Raji (cell line): Measurements from ENCODE around the gene SUSD4.

Experiments used
- POLR2A ChIP-seq: IDR thresholded peaks from 2 replicates; pipeline ENCODE4 v1.6.1; 2011; ENCODE audit warnings: low read depth, low read length, control low read depth; ENCODE audit not compliant: insufficient read depth

The SUSD4 gene

DNA sequence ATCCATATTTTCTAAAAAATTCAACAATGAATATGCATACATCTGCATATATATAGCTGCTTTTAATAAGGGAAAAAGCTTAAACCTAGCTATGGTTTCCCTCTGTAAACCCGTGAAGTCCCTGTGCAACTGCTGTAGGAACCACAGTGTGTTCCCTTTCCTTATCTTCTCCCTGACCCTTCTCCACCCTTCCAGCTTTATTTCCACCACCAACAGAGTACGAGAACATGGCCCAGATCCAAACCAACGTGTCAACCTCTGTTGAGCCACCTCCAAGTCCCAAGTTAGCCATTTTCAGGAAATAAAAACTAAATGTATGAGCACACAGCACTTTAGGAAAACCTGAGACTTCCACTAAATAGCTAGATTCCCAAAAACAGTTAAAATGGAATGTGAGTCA is 20.3 kb downstream of the SUSD4 start:
- TF ChIP-seq POLR2A: no peak

DNA sequence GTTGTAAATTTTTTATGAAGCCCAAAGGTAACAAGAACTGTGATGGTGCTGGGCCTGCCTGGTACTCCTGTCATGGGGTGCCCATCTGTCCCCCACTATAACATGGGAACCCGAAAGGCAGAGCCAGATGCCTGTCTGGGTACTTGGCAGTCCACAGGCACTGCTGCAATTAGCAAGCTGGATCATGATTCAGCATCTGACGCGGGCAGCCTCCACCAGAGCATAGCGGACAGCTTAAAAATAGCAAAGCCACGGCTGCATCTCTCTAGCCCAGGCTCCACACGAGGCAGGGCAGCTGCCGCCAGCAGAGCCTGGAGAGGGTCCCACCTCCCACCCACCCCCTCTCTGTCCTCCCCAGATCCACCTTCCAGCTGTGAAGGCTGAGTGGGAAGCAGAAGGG is 22.9 kb downstream of the SUSD4 start:
- TF ChIP-seq POLR2A: no peak

DNA sequence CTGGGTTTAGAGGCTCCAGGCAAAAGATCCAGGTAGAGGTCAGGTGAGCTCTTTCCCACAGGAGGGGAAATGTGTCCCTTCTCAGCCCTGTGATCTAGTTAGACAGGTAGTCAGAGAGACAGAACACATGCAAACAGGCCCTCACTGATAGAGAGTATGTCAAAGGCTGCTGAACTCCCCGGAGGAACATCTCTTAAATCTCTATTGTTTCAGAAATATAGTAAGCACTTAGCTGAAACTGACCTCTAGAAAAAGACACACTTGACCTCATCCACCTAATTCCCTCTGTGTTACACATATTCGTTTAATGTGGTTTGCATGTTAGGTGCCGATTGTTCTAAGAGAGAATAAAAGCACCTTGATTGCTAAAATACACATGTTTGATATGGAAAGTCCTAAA is 23.3 kb downstream of the SUSD4 start:
- no peak for TF ChIP-seq POLR2A

DNA sequence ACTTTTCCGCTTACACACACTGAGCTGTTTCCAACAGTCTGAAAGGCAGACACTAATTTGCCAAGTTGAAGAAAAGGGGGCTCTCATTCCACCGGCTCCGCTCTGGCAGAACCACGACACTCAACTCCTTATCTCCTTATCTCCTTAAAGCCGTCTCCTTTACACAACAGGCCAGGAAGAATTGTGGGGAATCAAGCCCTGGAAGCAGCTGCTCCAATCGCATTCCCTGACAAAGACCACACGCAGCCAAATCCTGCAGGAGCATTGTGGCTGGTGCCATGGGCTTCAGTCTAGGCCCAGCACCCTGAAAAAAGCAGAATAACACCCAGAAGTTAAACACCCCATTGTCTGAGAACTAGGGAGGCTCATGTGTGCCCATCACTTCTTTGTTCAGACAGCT is 24.1 kb downstream of the SUSD4 start:
- TF ChIP-seq POLR2A: no peak

DNA sequence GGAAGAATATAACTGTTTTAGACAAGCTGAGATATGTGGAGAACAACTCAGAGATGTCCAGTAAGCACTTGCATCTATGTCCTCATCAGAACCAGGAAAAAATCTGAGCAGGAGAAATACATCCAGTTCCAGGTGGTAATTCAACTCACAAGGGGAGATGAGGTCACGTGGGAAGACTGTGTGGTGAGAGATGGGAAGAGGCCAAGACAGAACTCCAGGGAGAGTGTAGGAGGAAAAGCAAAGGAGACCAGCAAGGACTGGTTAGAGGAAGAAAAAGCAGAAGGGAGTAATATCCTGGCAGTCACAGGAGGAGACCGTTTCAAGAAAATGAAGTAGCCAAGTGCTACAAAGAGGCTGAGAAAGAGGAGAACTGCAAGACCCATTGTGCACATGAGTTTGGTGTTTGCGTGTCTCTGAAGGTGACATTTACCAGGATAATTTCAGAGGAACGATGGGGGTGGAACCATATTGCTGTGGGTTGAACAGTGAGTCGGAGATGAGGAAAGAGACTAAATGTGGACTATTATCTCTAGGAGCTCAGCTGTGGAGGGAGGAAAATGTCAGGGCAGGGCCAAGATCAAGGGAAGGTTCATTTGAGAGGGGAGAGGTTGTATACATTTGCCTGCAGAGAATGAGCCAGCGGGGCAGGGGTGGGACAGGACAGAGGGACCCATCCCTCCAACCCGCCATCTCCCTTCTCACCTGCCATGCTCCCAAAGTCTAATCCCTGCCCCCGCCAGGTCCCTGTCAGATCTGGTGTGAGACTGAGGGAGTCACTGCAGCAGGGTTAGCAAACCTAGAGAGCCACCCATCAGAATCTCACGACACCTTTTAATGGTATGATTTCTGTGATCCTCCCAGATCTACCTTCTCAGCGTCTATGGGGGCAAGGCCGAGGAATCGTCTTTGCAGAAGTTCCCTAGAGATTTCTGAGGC is 24.9 kb downstream of the SUSD4 start:
- TF ChIP-seq POLR2A: no peak

DNA sequence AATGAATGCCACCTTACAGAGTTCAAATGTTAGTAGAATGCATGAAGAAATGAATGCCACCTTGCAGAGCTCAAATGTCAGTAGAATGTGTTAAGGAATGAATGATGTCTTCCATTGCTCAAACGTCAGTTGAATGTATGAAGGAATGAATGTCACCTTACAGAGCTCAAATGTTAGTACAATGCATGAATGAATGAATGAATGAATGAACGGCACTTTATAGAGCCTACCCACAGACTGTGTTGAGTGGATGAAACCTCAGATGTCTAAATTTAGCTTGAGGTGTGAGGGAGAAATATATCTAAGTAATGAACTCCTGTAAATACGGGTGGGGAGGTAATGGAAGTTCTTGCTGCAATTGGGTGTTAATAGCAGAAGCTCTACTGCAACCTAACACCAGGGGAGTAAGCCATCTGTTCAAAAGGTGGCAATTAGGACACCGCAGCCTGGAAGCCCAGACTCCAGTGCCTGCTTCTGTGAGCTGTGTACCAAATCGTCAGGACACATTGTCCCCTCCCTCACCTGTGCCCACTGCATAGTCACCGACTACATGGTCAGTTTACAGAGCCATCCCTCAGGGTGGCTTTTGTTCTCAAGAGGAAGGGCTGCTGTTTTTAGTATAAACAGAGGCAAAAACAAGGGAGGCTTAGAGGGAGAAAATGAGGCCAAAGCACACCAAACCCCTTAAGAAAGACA is 26.7 kb downstream of the SUSD4 start:
- TF ChIP-seq POLR2A: no peak

DNA sequence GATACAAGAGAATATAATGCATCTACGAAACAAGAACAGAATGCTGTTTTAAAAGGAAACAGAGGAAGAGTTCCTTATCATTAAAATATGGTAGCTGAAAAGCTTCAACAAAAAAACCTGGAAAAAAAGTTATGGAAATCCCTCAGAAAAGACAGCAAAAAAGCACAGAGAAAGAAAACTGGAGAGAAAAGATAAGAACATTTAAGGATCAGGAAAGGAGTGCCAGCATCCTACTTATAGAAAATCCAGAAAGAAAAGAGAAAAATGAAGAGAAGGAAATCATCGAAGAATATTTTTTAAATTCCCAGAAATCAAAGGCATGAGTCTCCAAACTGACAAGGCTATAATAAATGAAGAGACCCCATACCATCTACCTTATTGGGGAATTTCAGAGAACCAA is 29.8 kb downstream of the SUSD4 start:
- TF ChIP-seq POLR2A: no peak

DNA sequence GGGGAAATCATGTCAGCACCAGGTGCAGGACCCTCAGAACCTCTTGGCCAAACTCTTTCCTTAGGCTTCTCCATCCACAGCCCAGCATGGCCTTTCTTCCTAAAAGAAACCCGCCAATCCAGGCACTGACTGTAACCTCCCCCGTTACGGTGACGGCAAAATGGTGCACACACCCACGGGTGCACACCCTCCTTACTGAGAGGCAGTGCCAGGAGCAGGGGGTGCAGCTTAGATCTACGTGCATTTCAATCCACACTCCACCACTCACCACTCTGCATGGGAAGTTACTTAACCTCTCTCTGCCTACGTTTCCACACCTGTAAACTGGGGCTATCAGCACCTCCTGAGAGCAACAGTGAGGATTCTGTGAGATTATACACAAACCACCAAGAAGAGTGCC is 31.0 kb downstream of the SUSD4 start:
- TF ChIP-seq POLR2A: no peak

DNA sequence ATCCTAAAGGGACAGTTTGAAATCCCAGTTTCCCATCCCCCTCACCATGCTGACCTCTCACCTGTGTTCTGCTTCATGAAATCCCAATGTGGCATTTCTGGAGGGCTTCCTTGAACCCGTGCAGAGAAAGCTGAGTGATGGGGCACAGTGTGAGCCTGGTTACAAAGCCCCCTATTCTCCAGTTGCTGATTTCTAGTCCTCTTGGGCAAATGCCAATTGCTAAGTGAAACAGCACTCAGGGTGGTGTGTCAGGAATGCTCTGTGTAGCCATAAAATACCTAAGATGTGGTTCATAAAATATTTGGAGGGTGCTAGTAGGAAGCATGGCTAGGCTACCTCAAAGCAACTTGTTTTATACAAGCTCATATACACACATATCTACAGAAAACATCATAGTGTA is 32.0 kb downstream of the SUSD4 start:
- no peak for TF ChIP-seq POLR2A

DNA sequence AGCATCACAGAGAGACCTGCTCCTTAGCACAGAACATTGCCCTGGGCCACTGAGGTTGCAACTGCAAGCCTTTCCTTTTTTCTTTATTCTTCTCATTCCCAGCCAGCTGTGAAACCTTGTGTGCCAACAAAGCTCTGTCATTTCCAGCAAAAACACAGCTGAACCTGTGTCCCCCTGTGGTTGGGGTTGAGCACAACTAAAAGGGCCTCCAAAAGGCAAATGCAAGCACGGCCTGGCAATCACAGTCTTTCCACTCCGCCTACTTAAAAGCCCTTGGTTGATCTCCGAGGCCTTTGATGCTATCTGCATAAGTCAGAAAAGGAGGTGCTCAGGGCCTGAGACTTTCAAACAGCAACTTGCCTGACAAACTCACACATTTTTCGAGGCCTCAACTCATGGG is 32.7 kb downstream of the SUSD4 start:
- TF ChIP-seq POLR2A: no peak

DNA sequence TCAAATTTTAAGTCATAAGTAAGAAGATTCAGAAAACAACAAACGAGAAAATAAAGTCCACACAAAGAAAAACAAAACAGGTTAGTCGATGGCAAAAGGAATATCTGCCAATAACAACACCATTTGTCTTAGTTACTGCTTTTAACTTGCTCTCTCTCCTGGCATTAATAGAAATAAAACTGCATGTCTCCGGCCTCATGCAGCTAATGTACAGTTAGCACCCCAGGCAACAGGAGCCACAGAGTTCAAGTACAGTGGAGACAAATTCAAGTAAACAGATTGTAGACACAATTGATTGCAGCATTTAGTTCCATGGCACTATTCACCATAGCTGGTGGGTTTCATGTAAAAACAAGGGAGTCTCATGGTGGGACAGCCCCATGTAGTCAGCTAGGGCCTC is 33.5 kb downstream of the SUSD4 start:
- no peak for TF ChIP-seq POLR2A

DNA sequence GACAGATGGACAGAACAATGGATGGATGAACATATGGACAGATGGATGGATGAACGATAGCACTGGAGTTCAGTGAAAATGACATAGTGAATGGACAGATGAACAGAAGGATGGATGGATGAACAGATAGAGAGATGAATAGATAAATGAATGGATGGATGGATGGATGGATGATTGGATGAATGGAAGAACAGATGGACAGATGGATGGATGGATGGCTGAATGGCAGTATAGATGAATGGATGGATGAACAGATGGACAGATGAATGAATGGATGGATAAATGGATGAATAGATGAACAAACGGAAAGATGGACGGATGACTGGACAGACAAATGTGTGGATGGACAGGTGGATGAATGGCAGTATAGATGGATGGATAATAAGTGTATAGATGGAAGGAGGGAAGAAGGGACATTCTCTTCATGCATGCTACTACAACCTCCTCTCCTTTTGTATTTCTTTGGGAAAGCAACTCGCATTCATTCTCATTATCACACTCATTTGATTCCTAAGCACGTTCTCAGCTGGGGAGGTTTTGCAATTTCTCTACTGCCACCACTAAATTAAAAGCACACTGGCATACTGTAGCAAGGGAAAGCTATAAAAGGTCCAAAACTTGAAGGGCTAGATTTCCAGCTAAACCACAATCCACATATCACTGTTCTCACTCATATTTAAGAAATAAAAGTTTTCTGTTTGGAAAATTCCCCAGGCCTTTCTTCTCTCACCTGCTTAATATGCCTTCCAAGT is 34.1 kb downstream of the SUSD4 start:
- no peak for TF ChIP-seq POLR2A

DNA sequence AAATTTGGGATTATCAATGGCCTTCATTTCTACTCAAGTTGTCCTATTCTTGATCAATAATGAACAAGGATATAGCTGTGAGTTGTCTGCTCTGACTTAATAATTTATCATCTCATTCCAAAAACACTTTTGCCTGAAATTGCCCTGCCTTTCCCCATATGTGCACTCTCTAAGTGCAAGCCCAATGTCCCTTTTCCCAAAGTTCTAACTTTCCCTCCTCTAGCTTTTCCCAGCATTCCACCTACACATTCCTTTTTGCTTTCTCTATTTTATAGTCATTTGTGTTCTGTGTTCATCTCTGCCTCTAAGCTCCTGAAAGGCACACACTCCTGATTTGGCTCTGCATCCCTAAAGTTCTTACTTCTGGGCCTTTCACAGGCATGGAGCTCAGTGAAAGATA is 34.7 kb downstream of the SUSD4 start:
- TF ChIP-seq POLR2A: no peak

DNA sequence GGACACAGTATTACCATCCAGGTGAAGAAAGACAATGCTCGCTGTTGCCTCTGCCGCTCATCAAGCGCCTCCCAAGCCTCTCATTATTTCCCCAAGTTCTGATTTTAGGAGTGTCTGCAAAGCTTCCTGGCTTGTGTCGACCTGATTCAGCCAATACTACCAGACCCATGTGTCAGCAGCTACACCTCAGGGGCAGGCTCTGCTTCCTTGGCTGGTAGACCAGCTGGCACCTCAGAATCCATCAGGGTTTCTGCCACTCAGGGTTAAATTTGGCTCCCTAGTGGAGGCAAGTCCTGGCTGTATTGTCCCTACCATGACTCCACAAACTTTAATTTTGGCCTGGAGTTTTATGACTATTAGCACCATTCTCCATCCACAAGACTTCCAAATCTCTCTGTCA is 35.4 kb downstream of the SUSD4 start:
- TF ChIP-seq POLR2A: no peak

DNA sequence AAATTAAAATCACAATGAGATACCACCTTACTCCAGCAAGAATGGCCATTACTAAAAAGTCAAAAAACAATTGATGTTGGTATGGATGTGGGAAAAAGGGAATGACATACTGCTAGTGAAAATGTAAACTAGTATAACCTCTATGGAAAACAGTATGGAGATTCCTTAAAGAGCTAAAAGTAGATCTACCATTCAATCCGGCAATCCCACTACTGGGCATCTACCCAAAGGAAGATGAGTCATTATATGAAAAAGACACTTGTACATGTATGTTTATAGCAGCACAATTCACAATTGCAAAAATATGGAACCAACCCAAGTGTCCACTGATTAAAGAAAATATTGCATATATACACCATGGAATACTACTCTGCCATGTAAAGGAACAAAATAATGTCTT is 37.2 kb downstream of the SUSD4 start:
- TF ChIP-seq POLR2A: no peak

DNA sequence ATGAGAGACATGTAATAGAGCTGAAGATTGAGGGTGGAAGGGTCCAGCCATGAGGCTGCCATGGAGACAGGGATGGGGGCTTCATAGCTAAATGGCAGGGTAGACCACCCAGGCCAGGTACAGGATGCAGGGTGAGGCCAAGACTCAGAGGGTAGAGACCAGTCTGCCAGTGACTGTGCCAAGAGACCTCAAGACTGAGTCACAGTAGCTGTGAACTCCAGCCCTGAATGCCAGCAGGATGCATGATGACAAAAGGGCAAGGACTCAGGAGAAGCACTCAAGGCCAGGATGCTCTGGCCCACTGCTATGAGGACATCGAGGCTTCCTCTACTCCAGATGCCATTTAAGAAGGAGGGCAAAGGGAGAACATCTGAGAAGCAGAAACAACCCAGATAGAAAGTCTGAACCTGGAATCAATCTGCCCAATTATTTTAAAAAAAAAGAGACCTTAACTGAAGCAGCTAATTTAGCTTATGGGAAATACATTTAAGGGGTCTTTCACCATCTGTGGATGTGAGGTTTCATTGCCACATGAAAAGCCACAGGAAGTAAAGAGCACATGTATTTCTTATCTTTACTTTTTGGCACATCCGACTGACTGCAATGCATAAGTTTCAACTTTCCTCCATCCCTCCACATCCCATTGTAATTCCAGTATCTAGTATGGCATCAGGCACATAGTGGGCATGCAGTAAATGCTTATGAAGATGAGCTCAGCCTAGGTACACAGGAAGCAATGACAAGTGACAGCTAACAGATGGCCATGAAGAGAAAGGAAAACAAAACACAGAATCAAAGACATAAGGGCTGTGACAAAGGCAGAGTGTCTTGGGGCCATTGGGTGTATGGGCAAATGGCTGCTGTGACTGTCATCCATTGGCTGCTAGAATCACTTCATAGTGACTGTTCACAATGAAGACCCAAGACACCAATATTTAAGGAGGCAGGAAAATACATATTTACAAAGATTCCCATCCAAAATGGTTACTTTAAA is 40.2 kb downstream of the SUSD4 start:
- no peak for TF ChIP-seq POLR2A
